B cell (primary cell): ENCODE measurements around the gene DFFA.

Experiments
- CTCF ChIP-seq: fragments of 200-600 bp; IDR thresholded peaks from one replicate; pipeline ENCODE4 v1.8.0; 2022; ENCODE audit warnings: antibody characterized with exemption, mild to moderate bottlenecking
- EZH2 ChIP-seq: IDR thresholded peaks from 2 replicates; pipeline ENCODE4 v1.6.1; 2012; ENCODE audit warnings: borderline replicate concordance, low read depth, mild to moderate bottlenecking, moderate library complexity, low read length; ENCODE audit not compliant: insufficient read depth, poor library complexity, severe bottlenecking

- TF ChIP-seq CTCF (no peak), EZH2 (no peak)
Observed at GRCh38 chr1:10428984-10429383, 43.3 kb downstream of the DFFA start.
